ENCODE data around the gene SF3B3.

SF3B3 gene

DNA sequence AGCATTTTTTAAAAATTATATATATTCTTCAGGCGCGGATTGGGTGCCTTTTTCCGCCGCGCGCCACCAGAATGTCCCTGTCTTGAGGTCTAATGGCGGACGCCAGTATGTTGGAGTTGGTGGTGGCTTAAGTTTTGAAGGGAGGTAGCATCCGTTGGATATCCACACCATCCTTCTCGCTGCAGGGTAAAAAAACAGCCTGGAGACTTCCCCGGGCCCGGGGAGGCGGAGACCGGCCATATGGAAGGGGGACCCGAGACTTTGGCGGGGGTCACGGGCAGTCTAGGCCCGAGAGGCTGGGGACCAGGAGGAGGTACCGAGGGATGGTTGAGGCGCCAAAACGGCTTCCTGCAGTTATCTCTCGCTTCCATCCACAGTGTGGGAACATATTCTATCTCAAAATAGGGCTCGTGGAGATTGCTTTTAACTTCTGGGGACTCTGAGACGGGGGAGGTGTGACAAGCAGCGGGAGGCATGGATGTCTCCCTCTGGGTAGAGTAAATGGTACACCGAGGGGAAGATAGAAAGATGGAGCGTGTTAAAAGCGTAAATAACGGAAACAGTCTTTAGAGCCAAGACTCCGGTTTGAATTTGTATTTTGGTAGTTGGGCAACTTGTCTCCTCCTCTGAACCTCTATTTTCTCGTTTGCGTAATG lies at the start of gene SF3B3:
Gene SF3B3, plus strand, starts transcription at position 74 of the 656 bp plus-strand sequence. CDS start 2,841 bp downstream, outside the sequence.
- H3K27me3 Mint-ChIP-seq (ENCODE audit: low read depth, poor library complexity): peaks cover 3% of the 10 kb centered on the region
- peak within 1 kb of the TSS; percentile 100 for H3K27ac Mint-ChIP-seq
- peak within 1 kb of the TSS; percentile 99 for H3K4me3 Mint-ChIP-seq
- H3K36me3 Mint-ChIP-seq (ENCODE audit: low read depth): peaks cover 44% of the 10 kb centered on the region
- peaks cover 56% of the 10 kb centered on the region for H3K4me1 Mint-ChIP-seq
- H3K9me3 Mint-ChIP-seq: no peaks in the 10 kb centered on the region
- TF ChIP-seq, protein P1, sequence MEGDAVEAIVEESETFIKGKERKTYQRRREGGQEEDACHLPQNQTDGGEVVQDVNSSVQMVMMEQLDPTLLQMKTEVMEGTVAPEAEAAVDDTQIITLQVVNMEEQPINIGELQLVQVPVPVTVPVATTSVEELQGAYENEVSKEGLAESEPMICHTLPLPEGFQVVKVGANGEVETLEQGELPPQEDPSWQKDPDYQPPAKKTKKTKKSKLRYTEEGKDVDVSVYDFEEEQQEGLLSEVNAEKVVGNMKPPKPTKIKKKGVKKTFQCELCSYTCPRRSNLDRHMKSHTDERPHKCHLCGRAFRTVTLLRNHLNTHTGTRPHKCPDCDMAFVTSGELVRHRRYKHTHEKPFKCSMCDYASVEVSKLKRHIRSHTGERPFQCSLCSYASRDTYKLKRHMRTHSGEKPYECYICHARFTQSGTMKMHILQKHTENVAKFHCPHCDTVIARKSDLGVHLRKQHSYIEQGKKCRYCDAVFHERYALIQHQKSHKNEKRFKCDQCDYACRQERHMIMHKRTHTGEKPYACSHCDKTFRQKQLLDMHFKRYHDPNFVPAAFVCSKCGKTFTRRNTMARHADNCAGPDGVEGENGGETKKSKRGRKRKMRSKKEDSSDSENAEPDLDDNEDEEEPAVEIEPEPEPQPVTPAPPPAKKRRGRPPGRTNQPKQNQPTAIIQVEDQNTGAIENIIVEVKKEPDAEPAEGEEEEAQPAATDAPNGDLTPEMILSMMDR (IDR thresholded peaks at IDR 0.05): no peak
- peak; percentile 58 for DNase-seq

DNA sequence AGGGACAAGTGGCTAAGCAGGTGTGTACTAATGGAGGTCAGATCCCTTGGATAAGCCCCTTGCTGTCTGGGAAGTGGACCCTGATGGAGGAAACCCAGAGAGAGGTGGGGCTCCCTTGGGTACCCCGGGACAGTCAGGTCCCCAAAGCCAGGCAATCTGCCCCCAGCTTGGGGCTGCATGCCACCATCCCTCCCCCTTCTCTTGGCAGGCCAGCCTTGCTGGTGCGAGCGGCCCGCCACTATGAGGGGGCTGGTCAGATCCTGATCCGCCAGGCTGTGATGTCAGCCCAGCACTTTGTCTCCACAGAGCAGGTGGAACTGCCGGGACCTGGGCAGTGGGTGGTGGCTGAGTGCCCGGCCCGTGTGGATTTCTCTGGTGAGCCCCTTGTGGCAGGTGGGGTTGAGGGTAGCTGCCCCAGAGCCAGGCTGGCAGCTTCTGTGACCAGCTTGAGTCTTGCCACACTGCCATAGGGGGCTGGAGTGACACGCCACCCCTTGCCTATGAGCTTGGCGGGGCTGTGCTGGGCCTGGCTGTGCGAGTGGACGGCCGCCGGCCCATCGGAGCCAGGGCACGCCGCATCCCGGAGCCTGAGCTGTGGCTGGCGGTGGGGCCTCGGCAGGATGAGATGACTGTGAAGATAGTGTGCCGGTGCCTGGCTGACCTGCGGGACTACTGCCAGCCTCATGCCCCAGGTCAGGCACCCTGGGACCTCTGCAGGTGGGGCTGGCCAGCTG lies 49.1 kb upstream of the SF3B3 start:
- DNase-seq: no peak
- H3K27ac Mint-ChIP-seq: no peak overlapping the region
- no peaks in the 10 kb centered on the region for H3K4me1 Mint-ChIP-seq
- H3K4me3 Mint-ChIP-seq: no peak overlapping the region
- H3K36me3 Mint-ChIP-seq (ENCODE audit: low read depth): no peaks in the 10 kb centered on the region
- H3K27me3 Mint-ChIP-seq (ENCODE audit: low read depth, poor library complexity): peaks cover 2% of the 10 kb centered on the region
- TF ChIP-seq, protein P1 (IDR thresholded peaks at IDR 0.05): no peak
- no peaks in the 10 kb centered on the region for H3K9me3 Mint-ChIP-seq

DNA sequence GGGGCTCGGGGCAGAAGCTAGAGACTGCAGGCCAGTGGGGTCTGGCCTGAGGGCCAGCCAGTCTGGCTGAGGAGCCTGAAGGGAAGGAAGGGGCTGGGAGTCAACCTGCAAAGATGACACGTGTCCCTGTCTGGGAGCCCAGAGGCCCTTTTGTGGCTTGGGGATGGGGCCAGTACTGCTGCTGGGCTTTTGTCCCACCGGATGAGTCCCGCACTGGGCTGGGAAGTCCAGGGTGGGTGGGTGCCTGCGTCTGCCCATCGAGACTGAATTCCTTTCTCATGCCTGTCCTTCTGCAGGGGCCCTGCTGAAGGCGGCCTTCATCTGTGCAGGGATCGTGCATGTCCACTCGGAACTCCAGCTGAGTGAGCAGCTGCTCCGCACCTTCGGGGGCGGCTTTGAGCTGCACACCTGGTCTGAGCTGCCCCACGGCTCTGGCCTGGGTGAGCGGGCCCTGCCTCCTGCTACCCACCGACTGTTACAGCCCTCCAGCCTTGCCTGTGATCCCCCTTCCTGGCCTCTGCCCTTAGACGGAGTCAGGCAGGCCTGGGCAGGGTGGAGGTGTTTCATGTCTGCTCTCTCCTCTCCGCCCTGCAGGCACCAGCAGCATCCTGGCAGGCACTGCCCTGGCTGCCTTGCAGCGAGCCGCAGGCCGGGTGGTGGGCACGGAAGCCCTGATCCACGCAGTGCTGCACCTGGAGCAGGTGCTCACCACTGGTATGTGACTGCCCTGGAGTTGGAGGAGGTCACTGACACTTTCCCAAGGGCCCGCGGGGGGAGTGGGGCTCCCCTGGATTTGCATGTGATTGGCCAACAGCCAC lies 48.4 kb upstream of the SF3B3 start:
- TF ChIP-seq, protein P1 (IDR thresholded peaks at IDR 0.05): no peak
- no peaks in the 10 kb centered on the region for H3K36me3 Mint-ChIP-seq (ENCODE audit: low read depth)
- DNase-seq: no peak
- no peak overlapping the region for H3K27ac Mint-ChIP-seq
- no peaks in the 10 kb centered on the region for H3K9me3 Mint-ChIP-seq
- H3K4me3 Mint-ChIP-seq: no peak overlapping the region
- peaks cover 2% of the 10 kb centered on the region for H3K27me3 Mint-ChIP-seq (ENCODE audit: low read depth, poor library complexity)
- H3K4me1 Mint-ChIP-seq: no peaks in the 10 kb centered on the region

DNA sequence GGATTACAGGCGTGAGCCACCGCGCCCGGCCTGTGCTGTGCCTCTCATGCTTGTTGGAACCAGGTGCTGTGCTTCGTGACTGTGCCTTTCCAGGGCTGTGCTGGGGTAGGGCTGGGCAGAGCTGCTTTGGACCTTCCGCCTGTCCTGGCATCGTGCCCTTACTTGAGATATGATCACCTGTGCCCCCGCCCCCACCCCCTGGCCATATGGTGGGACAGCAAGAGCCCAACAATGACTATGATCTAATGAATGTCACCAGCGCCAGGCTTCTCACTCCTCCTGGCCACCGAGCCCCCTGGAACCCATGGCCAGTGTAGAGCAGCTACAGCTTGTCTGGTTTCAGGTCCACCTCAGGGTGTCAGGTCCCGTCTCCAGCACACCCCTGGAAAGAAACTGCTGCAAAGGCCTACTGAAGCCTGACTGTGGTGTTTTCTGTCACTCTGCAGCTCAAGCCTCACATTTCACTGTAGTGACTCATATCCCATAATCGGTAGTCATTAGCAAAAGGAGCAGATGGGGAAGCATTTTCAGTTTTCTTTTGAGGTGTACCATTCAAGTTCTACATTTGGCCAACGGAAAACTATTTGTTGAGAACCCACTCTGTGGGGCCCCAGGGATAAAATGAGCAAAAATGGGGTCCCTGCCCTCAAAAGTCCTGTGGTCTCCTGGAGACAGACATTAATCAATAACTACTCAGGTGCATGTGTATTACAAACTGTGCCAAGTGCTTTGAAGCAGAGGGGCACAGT lies 47.2 kb upstream of the SF3B3 start:
- peaks cover 2% of the 10 kb centered on the region for H3K27me3 Mint-ChIP-seq (ENCODE audit: low read depth, poor library complexity)
- no peak for DNase-seq
- no peaks in the 10 kb centered on the region for H3K9me3 Mint-ChIP-seq
- H3K4me1 Mint-ChIP-seq: no peaks in the 10 kb centered on the region
- no peak overlapping the region for H3K27ac Mint-ChIP-seq
- H3K4me3 Mint-ChIP-seq: no peak overlapping the region
- no peaks in the 10 kb centered on the region for H3K36me3 Mint-ChIP-seq (ENCODE audit: low read depth)
- TF ChIP-seq, protein P1 (IDR thresholded peaks at IDR 0.05): no peak

DNA sequence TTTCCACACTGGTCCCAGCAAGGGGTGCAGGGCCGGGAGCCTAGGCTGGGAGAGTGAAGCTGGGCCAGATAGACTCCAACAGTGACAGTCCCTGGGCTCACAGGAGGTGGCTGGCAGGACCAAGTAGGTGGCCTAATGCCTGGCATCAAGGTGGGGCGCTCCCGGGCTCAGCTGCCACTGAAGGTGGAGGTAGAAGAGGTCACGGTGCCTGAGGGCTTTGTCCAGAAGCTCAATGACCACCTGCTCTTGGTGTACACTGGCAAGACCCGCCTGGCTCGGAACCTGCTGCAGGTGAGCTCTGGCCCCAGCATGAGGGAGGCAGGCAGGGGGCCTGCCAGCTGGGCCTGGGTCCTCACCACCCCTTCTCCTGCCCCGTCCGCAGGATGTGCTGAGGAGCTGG lies 45.4 kb upstream of the SF3B3 start:
- DNase-seq: no peak
- H3K4me3 Mint-ChIP-seq: no peak overlapping the region
- TF ChIP-seq, protein P1 (IDR thresholded peaks at IDR 0.05): no peak
- peaks cover 6% of the 10 kb centered on the region for H3K36me3 Mint-ChIP-seq (ENCODE audit: low read depth)
- no peaks in the 10 kb centered on the region for H3K9me3 Mint-ChIP-seq
- peaks cover 2% of the 10 kb centered on the region for H3K27me3 Mint-ChIP-seq (ENCODE audit: low read depth, poor library complexity)
- H3K27ac Mint-ChIP-seq: no peak overlapping the region
- H3K4me1 Mint-ChIP-seq: no peaks in the 10 kb centered on the region
